ENCODE data around the gene FOXA2. TPM values are rescaled to one million over a fixed set of nuclear protein-coding genes. Genes with fewer than 3 reads are reported as not detected.

FOXA2 gene
- total and polyA plus RNA-seq, 2 of the 13 experiments (the other 11 are each of a cell fraction or from before 2014, with no cell fraction given) = 8.8 to 12.2 TPM

GRCh38 chr20:22583773-22584521 is 425 bp downstream of the FOXA2 start (continued):
- TF ChIP-seq ZNF598 (CRISPR knock-in tag; IDR thresholded peaks at IDR 0.05; ENCODE audit: borderline replicate concordance) = no peak
- no peak for TF ChIP-seq ZNF329 (CRISPR knock-in tag; IDR thresholded peaks at IDR 0.05; ENCODE audit: low read depth)
- no peak for TF ChIP-seq TBX3 (IDR thresholded peaks at IDR 0.05; ENCODE audit: borderline replicate concordance)
- TF ChIP-seq SALL1 (CRISPR knock-in tag; IDR thresholded peaks at IDR 0.05) = peak; percentile 72
- no peak for TF ChIP-seq GLMP (CRISPR knock-in tag; IDR thresholded peaks at IDR 0.05; ENCODE audit: borderline replicate concordance)
- no peak for TF ChIP-seq CHCHD3 (CRISPR knock-in tag; IDR thresholded peaks at IDR 0.05)
- peak; percentile 64; the same call in 1 of the 2 replicates for TF ChIP-seq HMG20B (CRISPR knock-in tag; conservative IDR thresholded peaks at IDR 0.05)
- TF ChIP-seq ZSCAN20 (CRISPR knock-in tag; IDR thresholded peaks at IDR 0.05; ENCODE audit: borderline replicate concordance) = no peak
- TF ChIP-seq CBFB (CRISPR knock-in tag; IDR thresholded peaks at IDR 0.05) = no peak; the same call in 1 of the 2 replicates
- no peak for TF ChIP-seq JDP2 (CRISPR knock-in tag; IDR thresholded peaks at IDR 0.05; ENCODE audit: borderline replicate concordance)
- no peak for TF ChIP-seq ZNF10 (CRISPR knock-in tag; IDR thresholded peaks at IDR 0.05; ENCODE audit: borderline replicate concordance, low read depth)
- TF ChIP-seq KMT2A (CRISPR knock-in tag; IDR thresholded peaks at IDR 0.05) = no peak
- TF ChIP-seq NFKB2 (CRISPR knock-in tag; IDR thresholded peaks at IDR 0.05; ENCODE audit: borderline replicate concordance) = no peak
- TF ChIP-seq ZFAT (CRISPR knock-in tag; conservative IDR thresholded peaks at IDR 0.05) = no peak
- no peak; the same call in 1 of the 2 replicates for TF ChIP-seq RBFOX2 (IDR thresholded peaks at IDR 0.05; ENCODE audit: low read depth, low read length)
- no peak for TF ChIP-seq GABPA (IDR thresholded peaks at IDR 0.05; ENCODE audit: low read depth, low read length)
- 0 out of 2 replicates have a peak, but pooled peaks have one; percentile 18 for TF ChIP-seq GABPA (CRISPR knock-in tag; IDR thresholded peaks at IDR 0.05; ENCODE audit: low read depth)
- no peak for TF ChIP-seq ZNF383 (CRISPR knock-in tag; IDR thresholded peaks at IDR 0.05; ENCODE audit: borderline replicate concordance)
- TF ChIP-seq, protein P1, sequence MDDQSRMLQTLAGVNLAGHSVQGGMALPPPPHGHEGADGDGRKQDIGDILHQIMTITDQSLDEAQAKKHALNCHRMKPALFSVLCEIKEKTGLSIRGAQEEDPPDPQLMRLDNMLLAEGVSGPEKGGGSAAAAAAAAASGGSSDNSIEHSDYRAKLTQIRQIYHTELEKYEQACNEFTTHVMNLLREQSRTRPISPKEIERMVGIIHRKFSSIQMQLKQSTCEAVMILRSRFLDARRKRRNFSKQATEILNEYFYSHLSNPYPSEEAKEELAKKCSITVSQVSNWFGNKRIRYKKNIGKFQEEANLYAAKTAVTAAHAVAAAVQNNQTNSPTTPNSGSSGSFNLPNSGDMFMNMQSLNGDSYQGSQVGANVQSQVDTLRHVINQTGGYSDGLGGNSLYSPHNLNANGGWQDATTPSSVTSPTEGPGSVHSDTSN (CRISPR knock-in tag; IDR thresholded peaks at IDR 0.05; ENCODE audit: borderline replicate concordance) = no peak
- no peak for TF ChIP-seq SKIL (CRISPR knock-in tag; IDR thresholded peaks at IDR 0.05; ENCODE audit: borderline replicate concordance)
- no peak for TF ChIP-seq GTF3A (CRISPR knock-in tag; conservative IDR thresholded peaks at IDR 0.05)
- no peak for TF ChIP-seq ZBTB39 (CRISPR knock-in tag; IDR thresholded peaks at IDR 0.05)
- no peak for TF ChIP-seq RFXAP (CRISPR knock-in tag; IDR thresholded peaks at IDR 0.05; ENCODE audit: borderline replicate concordance)
- 0 out of 2 replicates have a peak, but pooled peaks have one; percentile 18 for TF ChIP-seq ZNF205 (CRISPR knock-in tag; IDR thresholded peaks at IDR 0.05)
- TF ChIP-seq ZNF3 (CRISPR knock-in tag; IDR thresholded peaks at IDR 0.05) = 0 out of 2 replicates have a peak, but pooled peaks have one; percentile 31
